Thyroid gland (tissue), 4 donors: ENCODE measurements around the gene CDC42BPG.

Experiments used
- POLR2A ChIP-seq, 2 donors: fragments of 450-650 bp; IDR thresholded peaks; one replicate each; pipeline ENCODE4 v1.6.1; 2017; ENCODE audit warnings: antibody characterized with exemption in 2 of 2, mild to moderate bottlenecking in 2 of 2, moderate library complexity in 1 of 2
- TF ChIP-seq, protein P1 (sequence below), 6 experiments: fragments of 200-600 bp in 3 of 6; fragments of 450-650 bp in 3 of 6; sonication (generic) in 3 of 6; IDR thresholded peaks; one replicate each; pipeline ENCODE4 v1.5.1; 2016 to 2019; ENCODE audit warnings: antibody characterized with exemption in 6 of 6, mild to moderate bottlenecking in 2 of 6, inconsistent platforms in 1 of 6, moderate library complexity in 1 of 6

DNA sequence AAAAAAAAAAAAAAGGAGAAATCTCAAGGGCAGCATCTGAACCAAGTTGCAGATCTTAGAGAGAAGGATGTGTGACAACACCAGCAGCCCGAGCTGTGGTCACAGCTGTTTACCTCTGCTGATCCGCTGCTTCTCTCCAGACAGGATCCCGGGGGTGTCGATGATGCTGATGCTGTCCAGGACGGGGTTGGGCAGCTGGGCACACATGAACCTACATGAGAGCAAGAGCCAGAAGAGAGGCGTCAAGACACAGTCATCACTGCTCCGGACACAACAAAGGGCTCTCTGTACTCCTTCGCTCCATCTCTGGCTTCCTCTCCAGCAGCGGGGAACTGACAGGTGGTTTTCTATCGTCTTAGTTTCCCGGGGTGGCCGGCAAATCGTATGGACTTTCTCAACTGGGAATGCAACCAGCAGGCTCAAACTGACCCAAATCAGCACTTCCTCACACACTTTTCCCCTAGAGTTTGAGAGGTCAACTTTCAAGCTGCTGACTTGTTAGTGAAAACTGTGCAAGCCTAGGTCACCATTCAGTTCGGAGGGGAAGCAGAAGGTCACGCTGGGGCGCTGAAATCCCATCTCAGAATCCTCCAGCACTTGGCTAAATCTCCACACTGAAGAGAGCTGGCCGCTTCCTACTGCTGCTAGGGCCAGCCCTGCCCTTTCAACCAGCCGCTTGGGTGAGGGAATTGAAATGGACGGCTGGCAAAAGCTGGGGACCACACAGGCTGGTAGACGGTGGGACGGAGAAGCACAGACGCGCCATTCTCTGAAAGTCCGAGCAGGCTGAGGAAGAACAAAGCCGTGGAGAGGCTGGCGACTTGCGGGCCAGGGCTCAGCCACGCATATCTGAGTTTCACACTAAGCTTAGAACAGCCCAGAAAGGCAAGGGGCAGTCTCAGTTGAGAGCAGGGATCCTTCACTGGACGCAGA is 30.1 kb upstream of the CDC42BPG start:
- TF ChIP-seq, protein P1, sequence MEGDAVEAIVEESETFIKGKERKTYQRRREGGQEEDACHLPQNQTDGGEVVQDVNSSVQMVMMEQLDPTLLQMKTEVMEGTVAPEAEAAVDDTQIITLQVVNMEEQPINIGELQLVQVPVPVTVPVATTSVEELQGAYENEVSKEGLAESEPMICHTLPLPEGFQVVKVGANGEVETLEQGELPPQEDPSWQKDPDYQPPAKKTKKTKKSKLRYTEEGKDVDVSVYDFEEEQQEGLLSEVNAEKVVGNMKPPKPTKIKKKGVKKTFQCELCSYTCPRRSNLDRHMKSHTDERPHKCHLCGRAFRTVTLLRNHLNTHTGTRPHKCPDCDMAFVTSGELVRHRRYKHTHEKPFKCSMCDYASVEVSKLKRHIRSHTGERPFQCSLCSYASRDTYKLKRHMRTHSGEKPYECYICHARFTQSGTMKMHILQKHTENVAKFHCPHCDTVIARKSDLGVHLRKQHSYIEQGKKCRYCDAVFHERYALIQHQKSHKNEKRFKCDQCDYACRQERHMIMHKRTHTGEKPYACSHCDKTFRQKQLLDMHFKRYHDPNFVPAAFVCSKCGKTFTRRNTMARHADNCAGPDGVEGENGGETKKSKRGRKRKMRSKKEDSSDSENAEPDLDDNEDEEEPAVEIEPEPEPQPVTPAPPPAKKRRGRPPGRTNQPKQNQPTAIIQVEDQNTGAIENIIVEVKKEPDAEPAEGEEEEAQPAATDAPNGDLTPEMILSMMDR (IDR thresholded peaks at IDR 0.05) = no peak
- no peak for TF ChIP-seq POLR2A (IDR thresholded peaks at IDR 0.05)
